Endodermal cell (in vitro differentiated cells): ENCODE results near the gene IL1RAP. TPM values are rescaled to one million over a fixed set of nuclear protein-coding genes. Genes with fewer than 3 reads are reported as not detected.
A peak's percentile ranks its signal among the peaks of the same experiment; 100 is the strongest.

Experiments
- DNase-seq: peaks from one replicate; pipeline ENCODE4 v3.0.0-alpha.2; 2017
- H3K27ac ChIP-seq: 2 replicates; pipeline ENCODE4 v1.5.1; 2013; ENCODE audit warnings: mild to moderate bottlenecking, low read depth, low read length, moderate library complexity
- H3K27me3 ChIP-seq: 2 replicates; pipeline ENCODE4 v1.6.1; 2013; ENCODE audit warnings: mild to moderate bottlenecking, low read length, moderate library complexity; ENCODE audit not compliant: insufficient read depth, control insufficient read depth, poor library complexity, severe bottlenecking
- H3K36me3 ChIP-seq: 2 replicates; pipeline ENCODE4 v1.7.0; 2013; ENCODE audit warnings: mild to moderate bottlenecking, low read length, moderate library complexity; ENCODE audit not compliant: control insufficient read depth, insufficient read depth
- H3K4me1 ChIP-seq: one replicate; pipeline ENCODE4 v1.7.0; 2013; ENCODE audit warnings: low read length; ENCODE audit not compliant: control insufficient read depth, insufficient read depth
- H3K4me3 ChIP-seq: 2 replicates; pipeline ENCODE4 v1.5.1; 2013; ENCODE audit warnings: mild to moderate bottlenecking, low read length, moderate library complexity
- H3K9ac ChIP-seq: 2 replicates; pipeline ENCODE4 v1.6.1; 2013; ENCODE audit warnings: mild to moderate bottlenecking, low read length, moderate library complexity; ENCODE audit not compliant: poor library complexity, severe bottlenecking; ENCODE audit errors: extremely low read depth
- H3K9me3 ChIP-seq: 2 replicates; pipeline ENCODE4 v1.6.1; 2013; ENCODE audit warnings: mild to moderate bottlenecking, low read length, moderate library complexity; ENCODE audit not compliant: control insufficient read depth
- H3K27ac Mint-ChIP-seq: 2 replicates; pipeline ENCODE4 v1.8.0; 2020; ENCODE audit warnings: mixed read lengths
- H3K27me3 Mint-ChIP-seq: 2 replicates; pipeline ENCODE4 v1.8.0; 2021; ENCODE audit warnings: mild to moderate bottlenecking, mixed read lengths; ENCODE audit not compliant: insufficient read depth
- H3K36me3 Mint-ChIP-seq: 2 replicates; pipeline ENCODE4 v1.8.0; 2020; ENCODE audit warnings: low read depth, mixed read lengths
- H3K4me1 Mint-ChIP-seq: 2 replicates; pipeline ENCODE4 v1.8.0; 2020; ENCODE audit warnings: mixed read lengths
- H3K4me3 Mint-ChIP-seq: 2 replicates; pipeline ENCODE4 v1.8.0; 2020; ENCODE audit warnings: mild to moderate bottlenecking, moderate library complexity, mixed read lengths
- H3K9me3 Mint-ChIP-seq: 2 replicates; pipeline ENCODE4 v1.8.0; 2020; ENCODE audit warnings: mild to moderate bottlenecking, mixed read lengths
- CTCF ChIP-seq: fragments of 200-600 bp; sonication (generic); conservative IDR thresholded peaks from 2 replicates; pipeline ENCODE4 v1.5.0; 2021; ENCODE audit warnings: antibody characterized with exemption, mild to moderate bottlenecking
- WGBS, 2 experiments: methylation state at CpG; one replicate each; pipeline versions ENCODE4 v1.1.5 to v1.1.7; 2013; ENCODE audit warnings: missing lambda C conversion rate in 2 of 2, mixed read lengths in 1 of 2; ENCODE audit not compliant: insufficient coverage in 1 of 2, insufficient read length in 1 of 2; 5-methylcytosine and 5-hydroxymethylcytosine counted together
- total RNA-seq, 2 donors: library from RNA; stranded (reverse); fragmentation: NEBNext Ultra II Directional in 1 of 2; extraction: Animal tissue kit (Norgen Biotek cat#: 25700) in 1 of 2; gene quantifications; 2 replicates in 1 of 2; 3 replicates in 1 of 2; pipeline ENCODE4 v1.2.1, GENCODE V29; 2021

IL1RAP gene
- total RNA-seq, 2 donors from 2014 or later: 2.6 to 6.0 TPM

GRCh38 chr3:190566043-190566933 lies 52.4 kb downstream of the IL1RAP start:
- no peak overlapping the region for H3K4me3 ChIP-seq
- no peak overlapping the region for H3K9ac ChIP-seq
- no peaks in the 10 kb centered on the region for H3K4me1 ChIP-seq
- no peak overlapping the region for H3K27ac ChIP-seq
- TF ChIP-seq CTCF: no peak
- H3K36me3 ChIP-seq: no peaks in the 10 kb centered on the region
- H3K9me3 ChIP-seq: no peaks in the 10 kb centered on the region
- H3K4me3 Mint-ChIP-seq: no peak overlapping the region
- H3K27ac Mint-ChIP-seq: peak overlapping the region; percentile 2
- H3K9me3 Mint-ChIP-seq: no peaks in the 10 kb centered on the region
- H3K27me3 ChIP-seq: no peaks in the 10 kb centered on the region
- WGBS, 2 experiments: 78% methylated on average over 5 to 6 of the region's 6 CpGs
- DNase-seq: peak; percentile 66
- H3K36me3 Mint-ChIP-seq: no peaks in the 10 kb centered on the region
- no peaks in the 10 kb centered on the region for H3K27me3 Mint-ChIP-seq
- peaks cover 13% of the 10 kb centered on the region for H3K4me1 Mint-ChIP-seq

GRCh38 chr3:190568036-190568435 lies 54.2 kb downstream of the IL1RAP start:
- no peak for TF ChIP-seq CTCF
- H3K27ac ChIP-seq: no peak overlapping the region
- WGBS, 2 experiments: 90 to 100% methylated on average over 1 to 2 of the region's 2 CpGs
- no peaks in the 10 kb centered on the region for H3K4me1 ChIP-seq
- Mint-ChIP-seq H3K4me1 (peaks cover 13% of the 10 kb centered on the region), H3K9me3 (no peaks in the 10 kb centered on the region), H3K36me3 (no peaks in the 10 kb centered on the region), H3K4me3 (no peak overlapping the region), H3K27me3 (no peaks in the 10 kb centered on the region), H3K27ac (no peak overlapping the region)
- no peak overlapping the region for H3K4me3 ChIP-seq
- no peaks in the 10 kb centered on the region for H3K36me3 ChIP-seq
- H3K9ac ChIP-seq: no peak overlapping the region
- no peaks in the 10 kb centered on the region for H3K27me3 ChIP-seq
- H3K9me3 ChIP-seq: no peaks in the 10 kb centered on the region
- DNase-seq: no peak

GRCh38 chr3:190574473-190574872 lies 60.6 kb downstream of the IL1RAP start:
- H3K4me3 ChIP-seq: no peak overlapping the region
- Mint-ChIP-seq H3K9me3 (peaks cover 4% of the 10 kb centered on the region), H3K27me3 (no peaks in the 10 kb centered on the region), H3K27ac (no peak overlapping the region), H3K4me3 (no peak overlapping the region), H3K4me1 (peaks cover 8% of the 10 kb centered on the region), H3K36me3 (no peaks in the 10 kb centered on the region)
- no peaks in the 10 kb centered on the region for H3K36me3 ChIP-seq
- 95 to 100% methylated on average over 1 to 2 of the region's 2 CpGs for WGBS, 2 experiments
- no peaks in the 10 kb centered on the region for H3K4me1 ChIP-seq
- no peak for DNase-seq
- H3K27ac ChIP-seq: no peak overlapping the region
- no peaks in the 10 kb centered on the region for H3K27me3 ChIP-seq
- no peak overlapping the region for H3K9ac ChIP-seq
- TF ChIP-seq CTCF: no peak
- no peaks in the 10 kb centered on the region for H3K9me3 ChIP-seq
